ENCODE data around the gene HOOK2.
A peak's percentile ranks its signal among the peaks of the same experiment; 100 is the strongest.

The HOOK2 gene

GRCh38 chr19:12791345-12792050, 16.1 kb upstream of the HOOK2 start, which contains the start of gene JUNB:
TSS of gene JUNB (plus strand) at chr19:12791486. CDS start at chr19:12791772, 286 bp downstream.
- H3K14ac ChIP-seq (ENCODE audit: low read length in 2 of 2): peak within 1 kb of the TSS; percentile 87 to 100
- H3K27ac ChIP-seq (ENCODE audit: low read length, poor library complexity, severe bottlenecking): peak within 1 kb of the TSS; percentile 91
- peaks cover 40% of the 10 kb centered on the region for H3K4me1 ChIP-seq (ENCODE audit: control insufficient read depth, insufficient read depth, low read depth, low read length)

DNA sequence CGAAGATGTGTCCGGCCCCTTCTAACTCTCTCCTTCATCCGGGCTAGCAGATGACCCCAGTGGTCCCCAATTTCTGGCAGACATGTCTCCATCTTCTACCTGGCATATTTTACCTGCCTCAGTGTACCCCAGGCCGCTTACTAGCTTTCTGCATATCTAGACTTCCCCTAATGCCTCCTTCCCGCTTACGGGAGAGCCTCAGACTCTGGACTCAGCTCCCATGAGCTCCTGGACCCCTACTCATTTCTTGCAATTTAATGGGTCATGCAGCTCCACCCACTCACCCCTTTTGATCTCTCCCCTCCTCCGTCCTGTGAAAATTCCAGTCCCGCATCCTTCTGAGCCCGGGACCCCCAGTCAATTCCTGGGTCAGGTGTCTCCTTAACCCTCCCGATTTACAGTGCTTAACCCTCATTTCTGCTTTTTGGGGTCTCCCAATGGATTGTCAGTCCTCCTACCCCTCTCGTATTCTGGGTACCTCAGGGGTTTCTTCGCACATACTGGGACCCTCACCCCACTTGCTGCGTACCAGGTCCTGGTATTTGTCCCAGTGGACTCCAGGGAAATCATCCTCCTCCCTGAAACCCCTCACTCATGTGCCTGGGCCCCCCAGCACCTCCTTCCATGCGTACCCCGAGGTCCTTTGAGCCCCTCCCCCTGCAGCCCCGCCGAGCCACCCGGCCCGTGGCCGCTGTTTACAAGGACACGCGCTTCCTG, 15.4 kb upstream of the HOOK2 start:
- WGBS: 10% methylated on average over 22 of the region's 22 CpGs
- Histone ChIP-seq H2BK12ac (ENCODE audit: low read length in 2 of 2) (peak overlapping the region; percentile 92 to 96), H4K91ac (ENCODE audit: low read length) (peak overlapping the region; percentile 86), H3K9me3 (ENCODE audit: control insufficient read depth, low read length) (no peaks in the 10 kb centered on the region), H2BK15ac (ENCODE audit: low read depth, poor library complexity, severe bottlenecking) (peak overlapping the region; percentile 56), H3K79me1 (replicated peaks; ENCODE audit: low read length, poor library complexity, severe bottlenecking) (no peaks in the 10 kb centered on the region), H2BK120ac (ENCODE audit: low read depth, low read length) (peak overlapping the region; percentile 93), H3K23ac (ENCODE audit: low read length in 2 of 2) (peak overlapping the region in 1 of 2 experiments; percentile 71), H3K27ac (ENCODE audit: low read length, poor library complexity, severe bottlenecking) (peak overlapping the region; percentile 91), H3K18ac (ENCODE audit: low read depth in 1 of 2, low read length in 2 of 2) (peak overlapping the region; percentile 96 to 97), H3K4me2 (ENCODE audit: low read length, poor library complexity, severe bottlenecking) (peak overlapping the region; percentile 91), H4K8ac (ENCODE audit: low read length) (peak overlapping the region; percentile 94), H3K9ac (ENCODE audit: low read length) (peak overlapping the region; percentile 90), H2BK5ac (ENCODE audit: low read depth, low read length, poor library complexity, severe bottlenecking) (peak overlapping the region; percentile 48), H2AFZ (ENCODE audit: low read depth, low read length) (no peak overlapping the region), H3K4me3 (ENCODE audit: insufficient read depth in 1 of 2, low read depth in 1 of 2, low read length in 2 of 2) (peak overlapping the region; percentile 50 to 99), H3K14ac (ENCODE audit: low read length in 2 of 2) (peak overlapping the region in 1 of 2 experiments; percentile 62), H2AK5ac (ENCODE audit: low read length, severe bottlenecking) (peak overlapping the region; percentile 47), H3K27me3 (ENCODE audit: control insufficient read depth in 1 of 2, insufficient read depth in 1 of 2, low read length in 2 of 2) (no peaks in the 10 kb centered on the region), H3K4ac (ENCODE audit: low read depth in 1 of 2, low read length in 2 of 2) (peak overlapping the region; percentile 81 to 96), H3K4me1 (ENCODE audit: control insufficient read depth, insufficient read depth, low read depth, low read length) (peaks cover 40% of the 10 kb centered on the region), H3K36me3 (ENCODE audit: control insufficient read depth in 1 of 2, insufficient read depth in 2 of 2, low read depth in 1 of 2, low read length in 2 of 2) (peaks cover 0 to 3% of the 10 kb centered on the region in 2 experiments)
- DNase-seq: peak; percentile 44

More at GRCh38 chr19:12791345-12792050, 16.1 kb upstream of the HOOK2 start, which contains the start of gene JUNB:
- Histone ChIP-seq H2BK5ac (ENCODE audit: low read depth, low read length, poor library complexity, severe bottlenecking) (peak within 1 kb of the TSS; percentile 85), H3K18ac (ENCODE audit: low read depth in 1 of 2, low read length in 2 of 2) (peak within 1 kb of the TSS; percentile 97 to 99), H4K91ac (ENCODE audit: low read length) (peak within 1 kb of the TSS; percentile 86), H3K9ac (ENCODE audit: low read length) (peak within 1 kb of the TSS; percentile 99), H3K79me1 (replicated peaks; ENCODE audit: low read length, poor library complexity, severe bottlenecking) (no peaks in the 10 kb centered on the region), H3K36me3 (ENCODE audit: control insufficient read depth in 1 of 2, insufficient read depth in 2 of 2, low read depth in 1 of 2, low read length in 2 of 2) (peaks cover 0 to 3% of the 10 kb centered on the region in 2 experiments), H2AFZ (ENCODE audit: low read depth, low read length) (no peak within 1 kb of the TSS), H3K23ac (ENCODE audit: low read length in 2 of 2) (peak within 1 kb of the TSS; percentile 82 to 98), H2AK5ac (ENCODE audit: low read length, severe bottlenecking) (peak within 1 kb of the TSS; percentile 47), H3K4me3 (ENCODE audit: insufficient read depth in 1 of 2, low read depth in 1 of 2, low read length in 2 of 2) (peak within 1 kb of the TSS; percentile 86 to 99), H3K4me2 (ENCODE audit: low read length, poor library complexity, severe bottlenecking) (peak within 1 kb of the TSS; percentile 95), H3K4ac (ENCODE audit: low read depth in 1 of 2, low read length in 2 of 2) (peak within 1 kb of the TSS; percentile 89 to 96), H3K27me3 (ENCODE audit: control insufficient read depth in 1 of 2, insufficient read depth in 1 of 2, low read length in 2 of 2) (no peaks in the 10 kb centered on the region), H2BK120ac (ENCODE audit: low read depth, low read length) (peak within 1 kb of the TSS; percentile 93), H4K8ac (ENCODE audit: low read length) (peak within 1 kb of the TSS; percentile 94), H2BK12ac (ENCODE audit: low read length in 2 of 2) (peak within 1 kb of the TSS; percentile 92 to 96), H3K9me3 (ENCODE audit: control insufficient read depth, low read length) (no peaks in the 10 kb centered on the region), H2BK15ac (ENCODE audit: low read depth, poor library complexity, severe bottlenecking) (peak within 1 kb of the TSS; percentile 87)
- DNase-seq: peak; percentile 98
- WGBS: under 1% methylated on average over 61 of the region's 73 CpGs

DNA sequence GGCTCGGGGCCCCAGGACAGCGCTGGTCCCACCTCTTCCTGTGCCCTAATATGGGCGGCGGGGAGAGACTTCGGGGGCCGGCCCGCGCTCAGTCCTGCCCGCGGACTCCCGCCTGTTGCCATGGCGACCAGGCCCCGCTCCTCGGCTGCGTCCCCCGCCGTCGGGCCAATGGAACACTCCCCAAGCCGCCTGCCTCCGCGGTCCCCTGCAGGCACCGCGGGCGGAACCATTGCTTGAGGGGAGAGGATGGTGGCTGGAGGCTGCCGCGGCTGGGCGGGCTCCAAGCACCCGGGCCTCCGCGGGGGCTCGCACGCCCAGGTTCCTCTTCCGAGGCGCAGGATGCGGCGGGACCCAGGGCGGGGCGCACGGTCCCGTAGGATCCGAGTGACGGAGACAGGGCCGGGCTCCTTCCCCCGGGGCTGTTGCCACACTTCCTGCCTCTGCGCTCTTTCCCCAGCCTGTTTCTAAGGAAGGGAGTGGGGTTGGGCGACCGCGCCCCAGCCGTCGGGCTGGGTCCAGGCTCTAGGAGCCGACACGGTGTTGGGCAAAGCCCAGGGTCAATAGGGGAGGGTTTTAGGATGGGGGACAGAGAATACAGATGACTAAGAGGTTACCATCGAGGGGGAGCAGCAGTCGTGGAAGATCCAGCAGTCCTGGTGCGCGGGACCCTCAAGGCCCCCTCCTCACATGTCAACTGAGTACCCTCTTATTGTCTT, 14.7 kb upstream of the HOOK2 start:
- no peak overlapping the region for H2AK5ac ChIP-seq (ENCODE audit: low read length, severe bottlenecking)

More for the DNA sequence above, 14.7 kb upstream of the HOOK2 start:
- Histone ChIP-seq H3K4me1 (ENCODE audit: control insufficient read depth, insufficient read depth, low read depth, low read length) (peaks cover 42% of the 10 kb centered on the region), H3K18ac (ENCODE audit: low read depth in 1 of 2, low read length in 2 of 2) (peak overlapping the region; percentile 96 to 97), H3K79me1 (replicated peaks; ENCODE audit: low read length, poor library complexity, severe bottlenecking) (no peaks in the 10 kb centered on the region), H3K27me3 (ENCODE audit: control insufficient read depth in 1 of 2, insufficient read depth in 1 of 2, low read length in 2 of 2) (no peaks in the 10 kb centered on the region), H3K4me3 (ENCODE audit: insufficient read depth in 1 of 2, low read depth in 1 of 2, low read length in 2 of 2) (peak overlapping the region; percentile 50 to 99), H3K4me2 (ENCODE audit: low read length, poor library complexity, severe bottlenecking) (peak overlapping the region; percentile 91), H3K4ac (ENCODE audit: low read depth in 1 of 2, low read length in 2 of 2) (peak overlapping the region; percentile 81 to 96), H2AFZ (ENCODE audit: low read depth, low read length) (peak overlapping the region; percentile 30), H4K91ac (ENCODE audit: low read length) (peak overlapping the region; percentile 86), H3K9ac (ENCODE audit: low read length) (peak overlapping the region; percentile 90), H3K36me3 (ENCODE audit: control insufficient read depth in 1 of 2, insufficient read depth in 2 of 2, low read depth in 1 of 2, low read length in 2 of 2) (peaks cover 0 to 3% of the 10 kb centered on the region in 2 experiments), H2BK12ac (ENCODE audit: low read length in 2 of 2) (peak overlapping the region; percentile 92 to 96), H3K27ac (ENCODE audit: low read length, poor library complexity, severe bottlenecking) (peak overlapping the region; percentile 91), H2BK5ac (ENCODE audit: low read depth, low read length, poor library complexity, severe bottlenecking) (peak overlapping the region; percentile 48), H2BK120ac (ENCODE audit: low read depth, low read length) (peak overlapping the region; percentile 100), H2BK15ac (ENCODE audit: low read depth, poor library complexity, severe bottlenecking) (peak overlapping the region; percentile 87), H3K23ac (ENCODE audit: low read length in 2 of 2) (peak overlapping the region in 1 of 2 experiments; percentile 71), H4K8ac (ENCODE audit: low read length) (peak overlapping the region; percentile 94), H3K14ac (ENCODE audit: low read length in 2 of 2) (peak overlapping the region; percentile 47 to 62), H3K9me3 (ENCODE audit: control insufficient read depth, low read length) (no peaks in the 10 kb centered on the region)
- under 1% methylated on average over 56 of the region's 56 CpGs for WGBS
- peak; percentile 98 for DNase-seq

All from mesenchymal stem cell (in vitro differentiated cells and primary cell).